ENCODE measurements around the gene C9orf40.

C9orf40 gene

DNA sequence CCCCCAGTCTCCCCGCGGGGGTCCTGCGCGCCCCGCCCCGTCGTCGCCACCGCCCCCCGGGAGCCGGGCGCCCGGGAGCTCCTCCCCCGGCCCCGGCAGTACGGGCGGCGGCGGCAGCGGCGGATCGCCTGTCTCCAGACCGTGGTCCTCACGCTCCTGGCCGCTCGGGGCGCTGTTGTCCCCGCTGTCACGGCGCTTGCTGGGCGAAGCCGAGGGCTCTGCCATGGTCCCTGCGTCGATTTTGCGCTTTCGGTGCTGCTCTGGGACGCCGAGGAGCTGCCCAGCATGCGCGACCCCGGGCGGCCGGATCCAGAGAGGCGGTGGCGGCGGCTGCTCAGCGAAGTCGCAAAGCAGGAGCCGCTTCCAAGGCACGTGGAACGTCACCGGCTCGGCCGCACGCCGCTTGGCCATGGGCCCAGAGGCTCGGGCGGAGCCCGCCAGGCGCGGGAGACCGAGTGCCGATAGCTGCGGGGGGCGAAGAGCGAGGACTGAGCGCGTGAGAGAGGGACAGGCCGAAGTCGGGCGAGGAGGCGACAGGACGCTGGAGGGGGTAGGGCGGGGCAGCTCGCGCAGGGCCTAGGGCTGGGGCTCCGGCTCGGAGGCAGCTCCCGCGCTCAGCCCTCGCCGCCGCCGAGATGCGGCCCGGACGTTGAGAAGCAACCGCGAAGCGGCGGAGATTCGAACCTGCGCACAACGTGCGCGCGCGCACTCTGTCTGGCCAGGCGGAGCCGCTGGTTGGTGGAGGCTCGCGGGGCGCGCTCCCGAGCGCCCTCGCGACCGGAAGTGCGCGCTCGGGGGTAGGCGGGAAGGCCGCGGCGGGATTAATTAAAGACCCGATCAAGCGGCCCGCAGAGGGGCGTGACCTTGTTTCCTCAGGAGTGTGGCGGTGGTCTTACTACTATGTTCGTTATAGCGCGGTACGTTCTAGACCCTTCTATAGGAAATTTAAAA lies at the start of gene C9orf40:
TSS of gene C9orf40 (minus strand) at position 712 of the 951 bp plus-strand sequence. CDS start at position 411, 301 bp downstream.
- peak; percentile 88 to 93 for DNase-seq (ENCODE audit: low spot score in 2 of 2)
- no peaks in the 10 kb centered on the region for H3K9me3 Mint-ChIP-seq
- ATAC-seq: peak; percentile 95
- H3K36me3 Mint-ChIP-seq: peaks cover 16% of the 10 kb centered on the region
- peak within 1 kb of the TSS; percentile 95 for H3K27ac Mint-ChIP-seq
- peaks cover 19% of the 10 kb centered on the region for H3K4me1 Mint-ChIP-seq
- H3K4me3 Mint-ChIP-seq: peak within 1 kb of the TSS; percentile 89

GRCh38 chr9:75001719-75002421 lies 49.2 kb upstream of the C9orf40 start:
- ATAC-seq (peak; percentile 85), DNase-seq (ENCODE audit: low spot score in 2 of 2) (no peak)
- peaks cover 29% of the 10 kb centered on the region for H3K36me3 Mint-ChIP-seq
- H3K9me3 Mint-ChIP-seq: no peaks in the 10 kb centered on the region
- H3K4me1 Mint-ChIP-seq: no peaks in the 10 kb centered on the region
- no peak overlapping the region for H3K27ac Mint-ChIP-seq
- no peak overlapping the region for H3K4me3 Mint-ChIP-seq

DNA sequence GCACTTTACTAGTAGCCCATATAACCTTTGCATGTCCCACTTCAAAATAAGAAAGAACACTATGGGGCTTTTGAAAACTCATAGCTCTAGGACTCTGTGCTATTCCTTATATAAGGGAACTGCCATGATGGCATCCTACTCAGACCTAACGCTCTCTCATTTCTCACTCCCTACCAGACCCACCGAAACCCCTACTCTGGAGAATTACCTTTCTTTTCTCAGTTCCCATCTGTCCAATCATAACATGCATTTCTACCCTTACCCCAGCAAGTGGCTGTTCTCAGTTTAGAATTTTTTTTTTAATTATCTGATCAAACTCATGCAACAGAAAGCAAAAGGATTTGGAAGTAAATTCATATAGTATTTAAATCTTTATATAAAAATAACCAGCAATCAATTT lies 48.1 kb upstream of the C9orf40 start:
- H3K9me3 Mint-ChIP-seq: no peaks in the 10 kb centered on the region
- peak; percentile 43 for ATAC-seq
- DNase-seq (ENCODE audit: low spot score in 2 of 2): no peak
- no peaks in the 10 kb centered on the region for H3K4me1 Mint-ChIP-seq
- H3K27ac Mint-ChIP-seq: no peak overlapping the region
- peaks cover 24% of the 10 kb centered on the region for H3K36me3 Mint-ChIP-seq
- H3K4me3 Mint-ChIP-seq: no peak overlapping the region

- Mint-ChIP-seq H3K27ac (peak overlapping the region; percentile 21), H3K9me3 (no peaks in the 10 kb centered on the region), H3K4me1 (no peaks in the 10 kb centered on the region), H3K4me3 (no peak overlapping the region), H3K36me3 (peaks cover 72% of the 10 kb centered on the region)
- ATAC-seq (no peak), DNase-seq (ENCODE audit: low spot score in 2 of 2) (no peak)
Measured at GRCh38 chr9:74985041-74985440, 32.3 kb upstream of the C9orf40 start.

- ATAC-seq: peak; percentile 72
- Mint-ChIP-seq H3K27ac (no peak overlapping the region), H3K36me3 (peaks cover 61% of the 10 kb centered on the region), H3K9me3 (no peaks in the 10 kb centered on the region), H3K4me3 (no peak overlapping the region), H3K4me1 (no peaks in the 10 kb centered on the region)
- no peak for DNase-seq (ENCODE audit: low spot score in 2 of 2)
Measured at GRCh38 chr9:74983709-74984108, 31.0 kb upstream of the C9orf40 start.

DNA sequence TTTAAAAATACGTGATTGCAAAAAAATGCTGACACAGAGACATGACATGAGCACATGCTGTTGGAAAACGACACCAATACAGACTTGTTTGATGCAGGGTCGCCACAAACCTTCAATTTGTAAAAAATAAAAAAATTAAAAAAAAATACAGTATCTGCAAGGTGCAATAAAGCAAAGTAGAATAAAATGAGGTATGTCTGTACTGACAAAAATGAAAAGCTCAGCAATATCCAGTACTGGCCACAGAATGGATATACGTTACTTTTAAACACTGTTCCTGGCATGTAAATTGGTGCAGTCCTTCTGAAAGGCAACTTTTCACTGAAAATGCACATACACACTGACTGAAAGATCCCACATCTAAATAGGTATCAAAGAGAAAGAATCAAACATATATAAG lies 27.1 kb upstream of the C9orf40 start:
- Mint-ChIP-seq H3K9me3 (no peaks in the 10 kb centered on the region), H3K4me3 (no peak overlapping the region), H3K36me3 (peaks cover 42% of the 10 kb centered on the region), H3K4me1 (no peaks in the 10 kb centered on the region), H3K27ac (no peak overlapping the region)
- DNase-seq (ENCODE audit: low spot score in 2 of 2) (no peak), ATAC-seq (no peak)

DNA sequence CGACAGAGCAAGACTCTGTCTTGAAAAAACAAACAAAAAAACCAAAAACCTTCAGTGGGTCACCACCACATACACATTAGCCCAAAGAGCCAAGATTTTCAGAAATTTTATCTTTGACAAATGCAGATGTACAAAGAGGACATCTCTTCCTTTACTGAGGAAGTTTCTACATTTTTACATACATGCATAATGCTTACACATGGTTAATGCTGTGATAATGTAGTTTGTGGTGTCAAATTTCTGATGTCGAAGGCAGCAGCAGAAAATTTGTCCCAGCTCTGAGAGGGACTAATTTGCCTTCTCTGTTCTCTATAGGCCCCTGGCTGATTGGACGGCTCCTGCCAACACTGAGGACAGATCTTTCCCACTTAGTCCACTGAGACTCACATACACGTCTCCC lies 24.6 kb upstream of the C9orf40 start:
- ATAC-seq (no peak), DNase-seq (ENCODE audit: low spot score in 2 of 2) (no peak)
- Mint-ChIP-seq H3K27ac (no peak overlapping the region), H3K9me3 (no peaks in the 10 kb centered on the region), H3K36me3 (peaks cover 17% of the 10 kb centered on the region), H3K4me1 (no peaks in the 10 kb centered on the region), H3K4me3 (no peak overlapping the region)

GRCh38 chr9:74975538-74975937 lies 22.8 kb upstream of the C9orf40 start:
- DNase-seq (ENCODE audit: low spot score in 2 of 2) (no peak), ATAC-seq (no peak)
- no peaks in the 10 kb centered on the region for H3K4me1 Mint-ChIP-seq
- H3K36me3 Mint-ChIP-seq: peaks cover 8% of the 10 kb centered on the region
- no peak overlapping the region for H3K4me3 Mint-ChIP-seq
- H3K27ac Mint-ChIP-seq: no peak overlapping the region
- no peaks in the 10 kb centered on the region for H3K9me3 Mint-ChIP-seq

DNA sequence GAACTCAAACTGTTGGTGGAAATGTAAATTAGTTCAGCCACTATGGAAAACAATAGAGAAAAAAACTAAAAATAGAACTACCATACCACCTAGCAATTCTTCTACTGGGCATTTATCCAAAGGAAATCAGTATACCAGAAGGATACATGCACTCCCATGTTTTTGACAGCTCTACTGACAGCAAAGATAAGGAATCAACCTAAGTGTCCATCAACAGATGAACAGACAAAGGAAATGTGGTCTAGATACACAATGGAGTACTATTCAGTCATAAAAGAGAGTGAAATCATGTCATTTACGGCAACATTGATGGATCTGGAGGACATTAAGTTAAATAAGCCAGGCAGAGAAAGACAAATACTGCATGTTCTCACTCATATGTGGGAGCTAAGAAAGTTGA lies 21.8 kb upstream of the C9orf40 start:
- ATAC-seq: no peak
- H3K36me3 Mint-ChIP-seq: no peaks in the 10 kb centered on the region
- no peak overlapping the region for H3K4me3 Mint-ChIP-seq

GRCh38 chr9:74973714-74974113 lies 21.0 kb upstream of the C9orf40 start:
- no peak for DNase-seq (ENCODE audit: low spot score in 2 of 2)
- Mint-ChIP-seq H3K36me3 (no peaks in the 10 kb centered on the region), H3K9me3 (no peaks in the 10 kb centered on the region), H3K4me1 (no peaks in the 10 kb centered on the region), H3K4me3 (no peak overlapping the region), H3K27ac (no peak overlapping the region)
- no peak for ATAC-seq

More for the DNA sequence above, 21.8 kb upstream of the C9orf40 start:
- Mint-ChIP-seq H3K4me1 (no peaks in the 10 kb centered on the region), H3K27ac (no peak overlapping the region), H3K9me3 (no peaks in the 10 kb centered on the region)
- DNase-seq (ENCODE audit: low spot score in 2 of 2): no peak

DNA sequence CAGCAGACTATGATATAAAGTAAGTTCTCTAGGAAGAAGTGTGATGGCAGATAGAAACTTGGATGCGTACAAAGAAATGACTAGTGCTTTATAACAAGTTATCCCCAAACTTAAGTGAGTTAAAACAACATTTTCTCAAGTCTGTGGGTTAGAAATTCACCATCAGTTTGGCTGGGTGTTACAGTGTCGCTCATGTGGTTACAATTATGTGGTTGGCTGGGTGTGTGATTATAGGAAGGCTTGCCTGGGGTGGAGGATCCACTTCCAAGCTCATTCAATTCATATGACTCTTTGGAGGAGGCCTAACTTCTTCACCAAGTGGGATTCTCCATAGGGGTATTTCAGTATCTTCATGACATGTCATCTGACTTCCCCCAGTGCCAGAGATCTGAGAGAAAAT lies 10.3 kb upstream of the C9orf40 start:
- no peak for ATAC-seq
- H3K9me3 Mint-ChIP-seq: no peaks in the 10 kb centered on the region
- H3K4me1 Mint-ChIP-seq: no peaks in the 10 kb centered on the region
- H3K4me3 Mint-ChIP-seq: no peak overlapping the region
- DNase-seq (ENCODE audit: low spot score in 2 of 2): no peak
- H3K36me3 Mint-ChIP-seq: peaks cover 10% of the 10 kb centered on the region
- no peak overlapping the region for H3K27ac Mint-ChIP-seq

- H3K36me3 Mint-ChIP-seq: peaks cover 10% of the 10 kb centered on the region
- ATAC-seq: no peak
- H3K9me3 Mint-ChIP-seq: no peaks in the 10 kb centered on the region
- no peaks in the 10 kb centered on the region for H3K4me1 Mint-ChIP-seq
- H3K27ac Mint-ChIP-seq: no peak overlapping the region
- DNase-seq (ENCODE audit: low spot score in 2 of 2): no peak
- no peak overlapping the region for H3K4me3 Mint-ChIP-seq
Measured at GRCh38 chr9:74961496-74961895, 8.8 kb upstream of the C9orf40 start.

DNA sequence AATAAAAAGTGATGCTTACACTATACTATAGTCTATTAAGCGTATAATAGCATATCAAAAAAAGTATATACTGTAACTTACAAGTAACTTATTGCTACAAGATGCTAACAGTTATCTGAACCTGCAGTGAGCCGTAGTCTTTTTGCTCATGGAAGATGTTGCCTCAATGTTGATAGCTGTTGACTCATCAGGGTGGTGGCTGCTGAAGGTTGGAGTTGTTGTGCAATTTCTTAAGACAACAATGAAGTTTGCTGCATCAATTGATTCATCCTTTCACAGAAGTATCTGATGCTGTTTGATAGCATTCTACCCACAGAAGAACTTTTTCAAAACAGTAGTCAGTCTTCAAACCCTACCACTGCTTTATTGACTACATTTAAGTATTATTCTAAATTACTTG lies 7.8 kb upstream of the C9orf40 start:
- peaks cover 10% of the 10 kb centered on the region for H3K36me3 Mint-ChIP-seq
- H3K9me3 Mint-ChIP-seq: no peaks in the 10 kb centered on the region
- DNase-seq (ENCODE audit: low spot score in 2 of 2) (no peak), ATAC-seq (peak; percentile 47)
- no peak overlapping the region for H3K4me3 Mint-ChIP-seq
- H3K27ac Mint-ChIP-seq: no peak overlapping the region
- no peaks in the 10 kb centered on the region for H3K4me1 Mint-ChIP-seq

GRCh38 chr9:74958587-74958986 lies 5.9 kb upstream of the C9orf40 start:
- H3K27ac Mint-ChIP-seq: no peak overlapping the region
- H3K4me1 Mint-ChIP-seq: peaks cover 4% of the 10 kb centered on the region
- no peaks in the 10 kb centered on the region for H3K9me3 Mint-ChIP-seq
- DNase-seq (ENCODE audit: low spot score in 2 of 2) (no peak), ATAC-seq (no peak)
- peaks cover 10% of the 10 kb centered on the region for H3K36me3 Mint-ChIP-seq
- H3K4me3 Mint-ChIP-seq: no peak overlapping the region

- H3K9me3 Mint-ChIP-seq: no peaks in the 10 kb centered on the region
- H3K36me3 Mint-ChIP-seq: peaks cover 9% of the 10 kb centered on the region
- peak overlapping the region; percentile 89 for H3K4me3 Mint-ChIP-seq
- DNase-seq (ENCODE audit: low spot score in 2 of 2) (no peak), ATAC-seq (no peak)
- peak overlapping the region; percentile 95 for H3K27ac Mint-ChIP-seq
- peaks cover 19% of the 10 kb centered on the region for H3K4me1 Mint-ChIP-seq
Measured at GRCh38 chr9:74953235-74953751, 581 bp upstream of the C9orf40 start.
